HepG2 (cell line): ENCODE data around the gene LRRC27. TPM values are rescaled to one million over a fixed set of nuclear protein-coding genes. Genes with fewer than 3 reads are reported as not detected.
A peak's percentile ranks its signal among the peaks of the same experiment; 100 is the strongest.

Experiments used
- GABPA ChIP-seq, 2 experiments: IDR thresholded peaks; 2 replicates each; pipeline ENCODE4 v1.6.1; 2011 to 2016; ENCODE audit warnings: low read depth in 2 of 2, low read length in 1 of 2, missing biosample characterization in 1 of 2, missing genetic modification characterization in 1 of 2
- JARID2 ChIP-seq: sonication (generic); formaldehyde crosslinking; IDR thresholded peaks from 2 replicates; pipeline ENCODE4 v1.8.1; 2023; ENCODE audit warnings: missing genetic modification reagents, inconsistent platforms; ENCODE audit not compliant: insufficient replicate concordance
- KLF6 ChIP-seq: IDR thresholded peaks from 2 replicates; pipeline ENCODE4 v1.8.0; 2016; ENCODE audit warnings: missing biosample characterization, missing genetic modification reagents
- NFE2 ChIP-seq: sonication (generic); formaldehyde crosslinking; IDR thresholded peaks from 2 replicates; pipeline ENCODE4 v1.4.0; 2020; ENCODE audit warnings: missing genetic modification reagents
- NR2F2 ChIP-seq: IDR thresholded peaks from 2 replicates; pipeline ENCODE4 v1.6.1; 2012; ENCODE audit warnings: low read depth, inconsistent platforms, borderline replicate concordance
- POGK ChIP-seq: sonication (generic); formaldehyde crosslinking; conservative IDR thresholded peaks from 2 replicates; pipeline ENCODE4 v1.8.0; 2022; ENCODE audit warnings: mild to moderate bottlenecking, moderate library complexity, missing genetic modification reagents
- SMAD9 ChIP-seq: sonication (generic); formaldehyde crosslinking; IDR thresholded peaks from 2 replicates; pipeline ENCODE4 v1.5.1; 2020; ENCODE audit warnings: mild to moderate bottlenecking, missing genetic modification reagents
- TEF ChIP-seq: sonication (generic); formaldehyde crosslinking; IDR thresholded peaks from 2 replicates; pipeline ENCODE4 v1.5.0; 2020; ENCODE audit warnings: missing genetic modification reagents
- TFDP1 ChIP-seq: IDR thresholded peaks from 2 replicates; pipeline ENCODE4 v1.6.1; 2016; ENCODE audit warnings: missing compliant biosample characterization, missing genetic modification reagents, borderline replicate concordance
- ZBTB39 ChIP-seq: sonication (generic); formaldehyde crosslinking; IDR thresholded peaks from 2 replicates; pipeline ENCODE4 v1.5.0; 2020; ENCODE audit warnings: missing genetic modification reagents
- ZBTB43 ChIP-seq: sonication (generic); formaldehyde crosslinking; conservative IDR thresholded peaks from 2 replicates; pipeline ENCODE4 v1.4.0; 2020; ENCODE audit warnings: missing genetic modification reagents
- ZNF101 ChIP-seq: sonication (generic); formaldehyde crosslinking; IDR thresholded peaks from 2 replicates; pipeline ENCODE4 v1.4.0; 2020; ENCODE audit warnings: mild to moderate bottlenecking, low read depth, missing genetic modification reagents, borderline replicate concordance
- ZNF333 ChIP-seq: sonication (generic); formaldehyde crosslinking; IDR thresholded peaks from 2 replicates; pipeline ENCODE4 v1.4.0; 2020; ENCODE audit warnings: mild to moderate bottlenecking, missing genetic modification reagents, borderline replicate concordance
- ZNF589 ChIP-seq: sonication (generic); formaldehyde crosslinking; conservative IDR thresholded peaks from 2 replicates; pipeline ENCODE4 v1.8.0; 2022; ENCODE audit warnings: mild to moderate bottlenecking, moderate library complexity, missing genetic modification reagents
- polyA plus RNA-seq, 8 experiments: library from polyadenylated mRNA; depleted of rRNA in 3 of 8; stranded (reverse) in 7 of 8; unstranded in 1 of 8; fragments of >200 nt; fragmentation: Illumina TruSeq in 4 of 8; extraction: Trizol in 4 of 8; gene quantifications; 2 replicates each; pipeline versions ENCODE4 v1.2.1 to v1.2.3, GENCODE V29; 2011 to 2016; ENCODE audit warnings: low read depth in 4 of 8, missing spikeins in 1 of 8, mixed read lengths in 1 of 8; ENCODE audit not compliant: insufficient read depth in 1 of 8
- total RNA-seq, 5 experiments: library from RNA; depleted of rRNA; stranded (reverse); fragments of >200 nt; fragmentation: Illumina TruSeq; extraction: Trizol; gene quantifications; 2 replicates each; pipeline ENCODE4 v1.2.3, GENCODE V29; 2016; ENCODE audit warnings: low read depth in 1 of 5
- TF ChIP-seq, protein P1 (sequence below): sonication (generic); formaldehyde crosslinking; IDR thresholded peaks from 2 replicates; pipeline ENCODE4 v1.4.0; 2020; ENCODE audit warnings: mild to moderate bottlenecking, missing genetic modification reagents, borderline replicate concordance

LRRC27 gene
- total and polyA plus RNA-seq, 2 of the 13 experiments (the other 11 are each of a cell fraction or from before 2014, with no cell fraction given) = 4.2 to 4.6 TPM

DNA sequence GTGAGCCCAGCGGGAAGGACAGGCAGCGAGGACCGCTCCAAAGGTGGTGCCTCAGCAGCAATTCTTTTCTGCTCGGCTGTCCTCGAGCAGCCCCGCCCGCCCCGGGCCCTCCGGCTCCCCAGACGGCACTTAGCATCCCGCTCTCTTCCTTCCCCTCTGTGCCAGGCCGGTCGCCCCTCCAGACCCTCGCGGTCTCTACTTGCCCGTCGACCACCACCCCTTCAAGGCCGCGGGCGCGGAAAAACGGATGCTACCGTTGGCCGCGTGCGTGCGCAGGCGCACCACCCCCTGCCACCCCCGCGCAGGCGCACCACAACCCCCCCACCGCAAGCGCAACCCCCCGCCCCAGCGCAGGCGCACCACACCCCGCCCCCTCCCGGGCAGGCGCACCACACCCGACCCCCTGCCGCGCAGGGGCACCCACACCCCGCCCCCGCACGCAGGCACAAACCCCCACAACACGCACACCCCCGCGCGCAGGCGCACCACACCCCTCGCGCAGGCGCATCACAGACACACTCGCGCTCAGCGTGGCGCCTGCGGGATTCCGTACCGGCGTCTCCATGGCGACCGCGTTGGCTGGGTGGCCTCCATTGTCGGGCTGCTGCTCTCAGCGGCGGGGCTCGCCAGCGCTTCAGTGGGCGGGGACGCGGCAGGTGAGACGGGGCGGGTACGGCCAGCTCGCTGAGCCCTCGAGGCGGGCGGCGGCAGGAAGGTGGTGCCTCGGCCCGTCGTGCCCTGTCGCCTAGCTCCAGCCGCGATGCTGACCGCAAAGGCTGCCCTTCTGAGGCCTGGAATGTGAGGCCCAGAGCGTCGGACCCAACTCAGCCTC, at the start of gene LRRC27 (continued):
- TF ChIP-seq KLF6 (CRISPR knock-in tag) (no peak), TEF (CRISPR knock-in tag) (no peak), TFDP1 (CRISPR knock-in tag) (peak; percentile 65; the same call in 1 of the 2 replicates), ZBTB39 (CRISPR knock-in tag) (peak; percentile 50), NFE2 (CRISPR knock-in tag) (no peak), SMAD9 (CRISPR knock-in tag) (no peak), NR2F2 (no peak), ZNF333 (CRISPR knock-in tag) (peak; percentile 29; the same call in 1 of the 2 replicates), POGK (CRISPR knock-in tag) (peak; percentile 86; the same call in 1 of the 2 replicates), ZNF589 (0 out of 2 replicates have a peak, but pooled peaks have one; percentile 40), ZNF101 (CRISPR knock-in tag) (no peak), JARID2 (no peak), ZBTB43 (CRISPR knock-in tag) (no peak), GABPA (IDR thresholded peaks at IDR 0.05; ENCODE audit: low read depth, low read length) (no peak), GABPA (CRISPR knock-in tag; IDR thresholded peaks at IDR 0.05; ENCODE audit: low read depth) (no peak)
- TF ChIP-seq, protein P1, sequence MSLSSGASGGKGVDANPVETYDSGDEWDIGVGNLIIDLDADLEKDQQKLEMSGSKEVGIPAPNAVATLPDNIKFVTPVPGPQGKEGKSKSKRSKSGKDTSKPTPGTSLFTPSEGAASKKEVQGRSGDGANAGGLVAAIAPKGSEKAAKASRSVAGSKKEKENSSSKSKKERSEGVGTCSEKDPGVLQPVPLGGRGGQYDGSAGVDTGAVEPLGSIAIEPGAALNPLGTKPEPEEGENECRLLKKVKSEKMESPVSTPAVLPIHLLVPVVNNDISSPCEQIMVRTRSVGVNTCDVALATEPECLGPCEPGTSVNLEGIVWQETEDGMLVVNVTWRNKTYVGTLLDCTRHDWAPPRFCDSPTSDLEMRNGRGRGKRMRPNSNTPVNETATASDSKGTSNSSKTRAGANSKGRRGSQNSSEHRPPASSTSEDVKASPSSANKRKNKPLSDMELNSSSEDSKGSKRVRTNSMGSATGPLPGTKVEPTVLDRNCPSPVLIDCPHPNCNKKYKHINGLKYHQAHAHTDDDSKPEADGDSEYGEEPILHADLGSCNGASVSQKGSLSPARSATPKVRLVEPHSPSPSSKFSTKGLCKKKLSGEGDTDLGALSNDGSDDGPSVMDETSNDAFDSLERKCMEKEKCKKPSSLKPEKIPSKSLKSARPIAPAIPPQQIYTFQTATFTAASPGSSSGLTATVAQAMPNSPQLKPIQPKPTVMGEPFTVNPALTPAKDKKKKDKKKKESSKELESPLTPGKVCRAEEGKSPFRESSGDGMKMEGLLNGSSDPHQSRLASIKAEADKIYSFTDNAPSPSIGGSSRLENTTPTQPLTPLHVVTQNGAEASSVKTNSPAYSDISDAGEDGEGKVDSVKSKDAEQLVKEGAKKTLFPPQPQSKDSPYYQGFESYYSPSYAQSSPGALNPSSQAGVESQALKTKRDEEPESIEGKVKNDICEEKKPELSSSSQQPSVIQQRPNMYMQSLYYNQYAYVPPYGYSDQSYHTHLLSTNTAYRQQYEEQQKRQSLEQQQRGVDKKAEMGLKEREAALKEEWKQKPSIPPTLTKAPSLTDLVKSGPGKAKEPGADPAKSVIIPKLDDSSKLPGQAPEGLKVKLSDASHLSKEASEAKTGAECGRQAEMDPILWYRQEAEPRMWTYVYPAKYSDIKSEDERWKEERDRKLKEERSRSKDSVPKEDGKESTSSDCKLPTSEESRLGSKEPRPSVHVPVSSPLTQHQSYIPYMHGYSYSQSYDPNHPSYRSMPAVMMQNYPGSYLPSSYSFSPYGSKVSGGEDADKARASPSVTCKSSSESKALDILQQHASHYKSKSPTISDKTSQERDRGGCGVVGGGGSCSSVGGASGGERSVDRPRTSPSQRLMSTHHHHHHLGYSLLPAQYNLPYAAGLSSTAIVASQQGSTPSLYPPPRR (CRISPR knock-in tag) = peak; percentile 42; the same call in 1 of the 2 replicates
